GM10248 (cell line): Measurements from ENCODE around the gene MRPL36.
"Not testable (repeated sequence)": the region's sequence is repeated elsewhere in the genome, so short reads cannot be mapped to it uniquely, and the experiment has no call there.

Source experiments
- CTCF ChIA-PET: fragments of 300-600 bp; sonication (Branson Sonifier 250); formaldehyde crosslinking; extraction: SDS; loops from one replicate; lab custom pipeline; 2021; ENCODE audit warnings: antibody characterized with exemption; lab: Yijun Ruan, JAX
- POLR2A ChIA-PET: fragments of 350-650 bp; sonication (Branson Sonifier 250); formaldehyde crosslinking; extraction: SDS; loops from one replicate; lab custom pipeline; 2020; ENCODE audit warnings: antibody characterized with exemption; lab: Yijun Ruan, JAX
- DNase-seq: peaks from one replicate; pipeline ENCODE4 v3.0.0; 2012; ENCODE audit errors: extremely low spot score
- TF ChIP-seq, protein P1 (sequence below): IDR thresholded peaks from 2 replicates; pipeline ENCODE4 v1.5.1; 2012; ENCODE audit warnings: mild to moderate bottlenecking, low read depth; ENCODE audit errors: extremely low read depth, missing control alignments, control extremely low read depth

Gene MRPL36

DNA sequence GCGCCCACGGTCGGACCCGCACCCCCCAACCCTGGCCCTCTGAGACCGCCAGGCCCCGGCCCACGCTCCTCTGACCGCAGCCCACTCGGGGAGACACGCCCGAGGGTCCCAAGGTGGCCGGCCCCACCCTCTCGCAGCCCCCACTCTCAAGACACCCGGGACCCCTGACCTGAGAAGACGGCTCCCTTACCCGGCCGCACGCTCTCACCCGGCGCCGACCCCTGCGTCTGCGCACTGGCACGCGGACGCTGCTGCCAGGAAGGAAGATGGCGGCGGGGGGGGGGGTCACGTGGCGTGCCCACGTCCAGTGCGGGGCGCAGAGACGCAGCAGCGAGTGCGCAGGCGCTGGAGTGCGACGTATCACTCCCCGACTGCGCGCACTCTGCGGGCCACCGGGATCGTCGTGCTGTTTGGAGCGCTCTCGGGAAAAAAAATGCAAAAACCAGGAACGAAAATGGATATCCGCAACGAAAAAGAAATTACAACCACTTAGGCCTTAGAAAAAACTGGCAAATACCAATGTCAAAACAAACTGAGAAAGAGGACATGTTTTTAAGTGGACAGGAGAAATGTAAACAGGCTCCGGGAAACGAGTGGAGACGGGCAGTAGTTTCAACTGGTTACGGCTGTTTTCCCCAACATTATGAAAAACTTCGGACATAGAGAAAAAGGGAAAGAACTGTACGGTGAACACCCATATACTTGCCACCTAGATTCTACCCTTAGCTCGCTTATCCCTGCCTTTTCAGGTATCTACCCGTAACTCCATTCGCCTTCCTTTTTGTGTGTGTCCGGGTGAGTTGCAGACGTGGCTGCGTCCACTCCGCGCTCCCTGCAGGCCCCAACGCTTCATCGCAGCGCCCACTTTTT, at the start of gene MRPL36:
TSS of gene MRPL36 (minus strand) at position 236 of the 870 bp plus-strand sequence. CDS start 902 bp downstream, outside the sequence.
- TF ChIP-seq, protein P1, sequence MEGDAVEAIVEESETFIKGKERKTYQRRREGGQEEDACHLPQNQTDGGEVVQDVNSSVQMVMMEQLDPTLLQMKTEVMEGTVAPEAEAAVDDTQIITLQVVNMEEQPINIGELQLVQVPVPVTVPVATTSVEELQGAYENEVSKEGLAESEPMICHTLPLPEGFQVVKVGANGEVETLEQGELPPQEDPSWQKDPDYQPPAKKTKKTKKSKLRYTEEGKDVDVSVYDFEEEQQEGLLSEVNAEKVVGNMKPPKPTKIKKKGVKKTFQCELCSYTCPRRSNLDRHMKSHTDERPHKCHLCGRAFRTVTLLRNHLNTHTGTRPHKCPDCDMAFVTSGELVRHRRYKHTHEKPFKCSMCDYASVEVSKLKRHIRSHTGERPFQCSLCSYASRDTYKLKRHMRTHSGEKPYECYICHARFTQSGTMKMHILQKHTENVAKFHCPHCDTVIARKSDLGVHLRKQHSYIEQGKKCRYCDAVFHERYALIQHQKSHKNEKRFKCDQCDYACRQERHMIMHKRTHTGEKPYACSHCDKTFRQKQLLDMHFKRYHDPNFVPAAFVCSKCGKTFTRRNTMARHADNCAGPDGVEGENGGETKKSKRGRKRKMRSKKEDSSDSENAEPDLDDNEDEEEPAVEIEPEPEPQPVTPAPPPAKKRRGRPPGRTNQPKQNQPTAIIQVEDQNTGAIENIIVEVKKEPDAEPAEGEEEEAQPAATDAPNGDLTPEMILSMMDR, result peak; percentile 11
- DNase-seq, result peak; percentile 95
- ChIA-PET CTCF (interaction anchor here (0.9 to 1.9 kb wide), 7 partner anchors 9 to 62 kb away, joined by 3 to 7 read pairs (median 4); no protein-coding TSS in a partner anchor), POLR2A (no interaction called here)

DNA sequence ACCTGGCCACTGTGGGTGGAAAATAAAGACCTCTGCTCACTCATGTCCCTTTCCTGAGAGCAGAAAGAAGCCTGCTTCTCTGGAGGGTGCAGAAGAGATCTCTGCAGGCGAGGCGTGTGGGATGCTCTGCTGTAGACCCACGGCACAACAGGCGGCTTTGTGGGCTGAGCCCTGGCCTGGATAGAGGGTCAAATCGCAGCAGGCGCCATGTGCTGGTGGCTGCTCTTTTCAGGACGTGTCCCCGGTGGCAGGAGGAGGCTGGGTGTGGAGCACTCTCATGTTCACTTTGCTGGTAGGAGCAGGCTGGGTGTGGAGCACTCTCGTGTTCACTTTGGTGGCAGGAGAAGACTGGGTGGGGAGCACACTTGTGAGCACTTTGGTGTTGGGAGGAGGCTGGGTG, 48.0 kb upstream of the MRPL36 start:
- DNase-seq, result no peak
- CTCF ChIA-PET, result no interaction called here
- TF ChIP-seq, protein P1, result no peak
- POLR2A ChIA-PET, result no interaction called here

DNA sequence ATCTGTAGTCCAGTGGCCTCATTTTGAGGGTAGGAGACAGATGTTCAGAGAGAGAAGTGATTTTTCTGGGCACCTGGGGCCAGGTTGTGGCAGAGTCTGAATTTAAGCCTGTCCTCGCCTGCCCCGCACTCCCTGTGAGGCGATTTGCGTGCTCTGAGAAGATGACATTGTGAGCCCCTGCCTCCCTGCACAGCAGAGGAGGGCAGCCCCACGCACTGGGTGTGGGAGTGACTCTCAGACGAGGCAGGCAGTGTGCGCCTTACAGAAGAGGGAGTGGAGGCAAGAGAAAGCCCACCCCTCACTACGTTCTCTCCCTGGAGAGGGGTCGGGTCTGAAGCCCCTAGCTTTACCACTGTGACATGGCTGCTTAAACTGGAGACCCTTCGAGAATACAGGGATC, 47.4 kb upstream of the MRPL36 start:
- TF ChIP-seq, protein P1, result no peak
- DNase-seq, result no peak
- ChIA-PET CTCF (no interaction called here), POLR2A (no interaction called here)

DNA sequence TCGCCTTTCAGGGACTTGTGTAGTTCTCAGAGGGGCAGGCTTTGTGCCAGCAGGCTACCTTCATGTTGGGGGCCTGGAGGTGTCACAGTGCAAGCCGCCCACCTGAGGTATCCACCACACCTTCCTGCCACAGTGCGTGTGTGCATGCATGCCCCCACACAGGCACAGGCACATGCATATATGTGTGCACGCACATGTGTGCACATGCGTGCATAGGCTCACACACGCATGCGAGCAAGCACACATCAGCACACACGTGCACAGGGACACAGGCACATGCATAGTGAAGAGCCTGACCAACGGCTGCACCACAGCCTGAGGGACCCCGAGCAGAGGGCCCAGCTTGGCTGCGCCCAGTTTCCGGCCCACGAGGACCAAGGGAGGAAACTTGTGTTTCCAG, 46.9 kb upstream of the MRPL36 start:
- TF ChIP-seq, protein P1, result no peak
- ChIA-PET POLR2A (no interaction called here), CTCF (no interaction called here)
- no peak for DNase-seq

DNA sequence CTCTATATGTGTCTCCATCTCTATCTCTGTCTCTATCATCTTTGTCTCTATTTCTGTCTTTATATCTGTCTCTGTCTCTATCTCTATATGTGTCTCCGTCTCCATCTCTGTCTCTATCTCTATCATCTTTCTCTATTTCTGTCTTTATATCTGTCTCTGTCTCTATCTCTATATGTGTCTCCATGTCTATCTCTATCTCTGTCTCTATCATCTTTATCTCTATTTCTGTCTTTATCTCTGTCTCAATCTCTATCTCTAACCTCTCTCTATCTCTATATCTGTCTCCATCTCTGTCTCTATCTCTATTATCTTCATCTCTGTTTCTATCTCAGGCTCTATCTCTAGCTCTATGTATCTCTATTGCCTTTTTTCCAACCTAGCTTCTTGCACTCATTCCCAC, 46.1 kb upstream of the MRPL36 start:
- ChIA-PET POLR2A (interaction anchor here (0.6 kb wide), 1 partner anchor 91 kb away, joined by 6 read pairs; no protein-coding TSS in a partner anchor), CTCF (no interaction called here)
- TF ChIP-seq, protein P1, result no peak
- DNase-seq, result no peak

DNA sequence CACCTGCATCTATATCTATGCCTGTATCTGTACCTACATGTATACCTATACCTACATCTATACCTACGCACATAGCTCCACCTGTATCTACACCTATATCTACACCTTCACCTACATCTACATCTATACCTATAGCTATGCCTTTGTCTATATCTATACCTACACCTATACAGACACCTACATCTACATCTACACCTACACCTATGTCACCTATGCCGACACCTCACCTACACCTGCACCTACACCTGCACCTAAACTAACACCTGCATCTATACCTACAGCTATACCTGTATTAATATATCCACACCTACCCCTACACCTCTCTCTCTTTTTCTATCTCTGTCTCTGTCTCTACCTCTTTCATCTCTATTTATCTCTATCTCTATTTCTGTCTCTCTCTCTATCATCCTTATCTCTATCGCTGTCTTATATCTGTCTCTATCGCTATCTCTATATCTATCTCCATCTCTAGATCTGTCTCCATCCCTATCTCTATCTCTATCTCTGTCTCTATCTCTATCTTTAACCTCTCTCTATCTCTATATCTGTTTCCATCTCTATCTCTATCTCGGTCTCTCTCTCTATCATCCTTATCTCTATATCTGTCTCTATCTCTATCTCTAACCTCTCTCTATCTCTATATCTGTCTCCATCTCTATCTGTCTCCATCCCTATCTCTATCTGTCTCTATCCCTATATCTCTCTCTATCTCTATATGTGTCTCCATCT, 45.2 kb upstream of the MRPL36 start:
- ChIA-PET POLR2A (no interaction called here), CTCF (no interaction called here)
- no peak for DNase-seq

DNA sequence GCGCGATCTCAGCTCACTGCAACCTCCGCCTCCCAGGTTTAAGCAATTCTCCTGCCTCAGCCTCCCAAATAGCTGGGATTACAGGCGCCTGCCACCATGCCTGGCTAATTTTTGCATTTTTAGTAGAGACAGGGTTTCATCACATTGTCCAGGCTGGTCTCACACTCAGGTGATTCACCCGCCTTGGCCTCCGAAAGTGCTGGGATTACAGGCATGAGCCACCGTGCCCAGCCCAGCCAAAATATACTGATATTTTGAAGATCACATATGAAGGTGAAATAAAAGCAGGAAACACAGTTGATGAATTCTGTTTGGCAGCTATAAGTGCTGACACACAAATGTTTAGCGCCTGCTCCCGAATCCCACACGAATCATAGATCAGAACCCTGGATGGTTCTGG, 44.1 kb upstream of the MRPL36 start:
- POLR2A ChIA-PET, CTCF ChIA-PET, DNase-seq: not testable (repeated sequence)

More for the DNA sequence above, 45.2 kb upstream of the MRPL36 start:
- TF ChIP-seq, protein P1, result no peak
